Lower lobe of right lung (tissue), 2 donors: Measurements from ENCODE around the gene TSPAN17. TPM values are rescaled to one million over a fixed set of nuclear protein-coding genes. Genes with fewer than 3 reads are reported as not detected.

Source experiments
- ATAC-seq, 2 donors: fragments of 200-7000 bp; cut with Tn5 transposase; one replicate each; pipeline ENCODE4 v1.9.1; 2020 to 2022; ENCODE audit warnings: mild to moderate bottlenecking in 2 of 2, moderate library complexity in 2 of 2
- DNase-seq: peaks from one replicate; pipeline ENCODE4 v3.0.0-alpha.2; 2020
- H3K27ac ChIP-seq: fragments of 200-600 bp; one replicate; pipeline ENCODE4 v1.8.0; 2022
- H3K27me3 ChIP-seq: fragments of 200-600 bp; one replicate; pipeline ENCODE4 v1.8.0; 2022; ENCODE audit warnings: low read depth
- H3K36me3 ChIP-seq: fragments of 200-600 bp; one replicate; pipeline ENCODE4 v1.8.0; 2022; ENCODE audit warnings: mild to moderate bottlenecking
- H3K4me1 ChIP-seq: fragments of 200-600 bp; one replicate; pipeline ENCODE4 v1.8.0; 2022
- H3K4me3 ChIP-seq: fragments of 200-600 bp; one replicate; pipeline ENCODE4 v1.8.0; 2022; ENCODE audit warnings: mild to moderate bottlenecking
- H3K9me3 ChIP-seq: fragments of 200-600 bp; one replicate; pipeline ENCODE4 v1.8.0; 2022
- intact Hi-C: fragments of 100-400 bp; cut with DNase I; formaldehyde crosslinking; loops from one replicate; pipeline ENCODE4 v1.11.0; 2022
- total RNA-seq: library from RNA; stranded (reverse); fragmentation: NEBNext Ultra II Directional; extraction: Animal tissue kit (Norgen Biotek cat#: 25700); gene quantifications from one replicate; pipeline ENCODE4 v1.2.1, GENCODE V29; 2021
- TF ChIP-seq, protein P1 (sequence below): fragments of 200-600 bp; IDR thresholded peaks from one replicate; pipeline ENCODE4 v1.8.0; 2022; ENCODE audit warnings: antibody characterized with exemption, mild to moderate bottlenecking
- donor health status: DM: no; HTN: yes; CAD: no; lungs with severe emphysema.

Gene TSPAN17
- total RNA-seq, 1 donor from 2014 or later: 32.3 TPM

DNA sequence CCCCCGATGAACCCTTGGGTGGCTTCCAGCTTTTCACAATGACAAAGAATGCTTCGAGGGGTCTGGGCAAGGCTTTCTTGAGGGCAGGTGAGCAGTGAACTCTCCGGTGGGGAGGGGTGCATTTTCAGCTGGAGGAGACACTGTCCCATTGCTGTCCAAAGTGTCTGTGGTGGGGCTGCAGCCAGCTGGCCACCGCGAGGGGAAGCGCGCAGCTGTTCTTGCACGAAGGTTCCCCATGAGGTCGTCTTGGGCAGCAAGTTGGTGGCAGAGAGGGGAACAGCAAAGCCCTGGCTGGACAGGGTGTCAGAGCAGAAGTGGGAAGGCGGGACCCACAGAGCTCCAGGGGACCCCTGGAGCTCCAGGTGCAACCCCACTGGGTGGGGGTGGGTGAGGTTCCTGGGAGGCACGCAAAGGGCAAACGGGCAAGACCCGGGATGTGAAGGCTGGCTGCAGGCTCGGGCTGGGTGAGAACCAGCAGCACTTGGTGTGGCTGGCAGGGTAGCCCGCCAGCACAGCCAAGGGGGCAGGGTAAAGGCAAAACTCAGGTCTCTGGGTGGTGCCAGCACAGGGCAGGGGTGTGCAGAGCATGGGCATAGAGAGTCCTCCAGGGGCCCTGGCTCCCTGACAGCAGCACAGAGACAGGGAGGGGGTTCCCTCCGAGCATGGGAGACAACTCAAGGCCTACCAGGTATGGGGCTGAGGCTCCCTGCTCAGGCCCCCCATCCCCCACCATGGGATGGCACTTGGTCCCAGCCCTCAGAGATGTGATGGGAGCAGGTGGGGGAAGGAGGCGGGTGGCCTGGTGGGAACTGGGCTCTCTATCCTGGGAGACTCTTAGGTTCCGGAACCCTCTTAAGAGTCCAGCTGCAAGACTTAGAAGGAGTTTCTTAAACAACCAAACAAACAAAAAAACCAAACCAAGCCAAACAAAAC lies 26.6 kb downstream of the TSPAN17 start:
- DNase-seq (no peak), ATAC-seq (no peak)
- intact Hi-C loops: no loop called here
- H3K27ac ChIP-seq: no peak overlapping the region
- no peaks in the 10 kb centered on the region for H3K9me3 ChIP-seq
- TF ChIP-seq, protein P1, sequence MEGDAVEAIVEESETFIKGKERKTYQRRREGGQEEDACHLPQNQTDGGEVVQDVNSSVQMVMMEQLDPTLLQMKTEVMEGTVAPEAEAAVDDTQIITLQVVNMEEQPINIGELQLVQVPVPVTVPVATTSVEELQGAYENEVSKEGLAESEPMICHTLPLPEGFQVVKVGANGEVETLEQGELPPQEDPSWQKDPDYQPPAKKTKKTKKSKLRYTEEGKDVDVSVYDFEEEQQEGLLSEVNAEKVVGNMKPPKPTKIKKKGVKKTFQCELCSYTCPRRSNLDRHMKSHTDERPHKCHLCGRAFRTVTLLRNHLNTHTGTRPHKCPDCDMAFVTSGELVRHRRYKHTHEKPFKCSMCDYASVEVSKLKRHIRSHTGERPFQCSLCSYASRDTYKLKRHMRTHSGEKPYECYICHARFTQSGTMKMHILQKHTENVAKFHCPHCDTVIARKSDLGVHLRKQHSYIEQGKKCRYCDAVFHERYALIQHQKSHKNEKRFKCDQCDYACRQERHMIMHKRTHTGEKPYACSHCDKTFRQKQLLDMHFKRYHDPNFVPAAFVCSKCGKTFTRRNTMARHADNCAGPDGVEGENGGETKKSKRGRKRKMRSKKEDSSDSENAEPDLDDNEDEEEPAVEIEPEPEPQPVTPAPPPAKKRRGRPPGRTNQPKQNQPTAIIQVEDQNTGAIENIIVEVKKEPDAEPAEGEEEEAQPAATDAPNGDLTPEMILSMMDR: no peak
- no peak overlapping the region for H3K4me3 ChIP-seq
- H3K27me3 ChIP-seq: peaks cover 50% of the 10 kb centered on the region
- no peaks in the 10 kb centered on the region for H3K4me1 ChIP-seq
- H3K36me3 ChIP-seq: no peaks in the 10 kb centered on the region

DNA sequence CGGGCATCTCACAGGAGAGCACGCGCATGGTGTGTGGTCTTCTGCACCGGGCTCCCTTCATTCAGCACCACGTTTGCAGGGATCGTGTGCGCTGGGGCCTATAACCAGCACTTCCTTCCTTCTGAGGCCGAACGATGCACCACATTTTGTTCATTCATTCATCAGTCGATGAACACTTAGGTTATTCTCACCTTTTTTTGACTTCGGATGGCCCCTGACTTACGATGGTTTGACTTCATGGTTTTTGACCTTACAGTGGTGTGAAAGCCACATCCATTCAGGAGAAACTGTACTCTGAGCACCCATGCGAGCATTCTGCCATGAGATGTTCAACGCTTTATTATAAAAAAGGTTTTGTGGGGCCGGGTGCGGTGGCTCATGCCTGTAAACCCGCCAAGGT lies 27.5 kb downstream of the TSPAN17 start:
- Histone ChIP-seq H3K27ac (no peak overlapping the region), H3K27me3 (peaks cover 52% of the 10 kb centered on the region), H3K9me3 (no peaks in the 10 kb centered on the region), H3K4me1 (peaks cover 2% of the 10 kb centered on the region), H3K36me3 (no peaks in the 10 kb centered on the region), H3K4me3 (no peak overlapping the region)
- intact Hi-C loops: no loop called here
- TF ChIP-seq, protein P1: no peak
- ATAC-seq (no peak), DNase-seq (no peak)

GRCh38 chr5:176675676-176676360 lies 28.5 kb downstream of the TSPAN17 start:
- peaks cover 53% of the 10 kb centered on the region for H3K27me3 ChIP-seq
- no peak overlapping the region for H3K27ac ChIP-seq
- H3K4me3 ChIP-seq: no peak overlapping the region
- ATAC-seq (no peak), DNase-seq (no peak)
- H3K4me1 ChIP-seq: peaks cover 9% of the 10 kb centered on the region
- no peaks in the 10 kb centered on the region for H3K36me3 ChIP-seq
- no peaks in the 10 kb centered on the region for H3K9me3 ChIP-seq
- TF ChIP-seq, protein P1: no peak
- intact Hi-C loops: no loop called here

DNA sequence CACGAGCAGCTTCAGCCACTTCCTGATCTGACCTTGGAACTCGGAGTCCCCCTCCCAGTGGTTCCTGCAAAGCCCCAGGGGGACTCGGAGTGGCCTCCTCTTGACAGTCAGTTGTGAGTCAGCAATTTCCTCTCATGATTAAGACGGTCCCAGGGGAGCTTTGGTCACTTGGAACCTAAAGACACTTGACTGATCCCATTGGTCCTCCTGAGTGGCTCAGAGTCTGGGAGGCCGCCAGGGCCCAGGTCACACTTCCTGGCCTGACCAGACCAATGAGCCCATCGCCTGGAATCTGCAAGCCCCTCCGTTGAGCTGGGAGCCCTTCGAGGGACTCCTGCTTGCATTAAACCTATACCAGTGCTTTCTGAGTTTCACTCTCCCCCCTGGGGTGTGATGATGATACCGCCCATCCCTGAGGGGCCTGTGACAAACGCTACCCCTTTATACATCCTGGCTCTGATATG lies 29.1 kb downstream of the TSPAN17 start:
- ATAC-seq: no peak
- DNase-seq: no peak
- intact Hi-C loops: no loop called here
- no peaks in the 10 kb centered on the region for H3K9me3 ChIP-seq
- H3K4me3 ChIP-seq: no peak overlapping the region
- H3K36me3 ChIP-seq: no peaks in the 10 kb centered on the region
- TF ChIP-seq, protein P1: no peak
- peaks cover 9% of the 10 kb centered on the region for H3K4me1 ChIP-seq
- no peak overlapping the region for H3K27ac ChIP-seq
- H3K27me3 ChIP-seq: peaks cover 55% of the 10 kb centered on the region

- TF ChIP-seq, protein P1: no peak
- DNase-seq: no peak
- Histone ChIP-seq H3K4me3 (no peak overlapping the region), H3K27me3 (peaks cover 52% of the 10 kb centered on the region), H3K4me1 (peaks cover 9% of the 10 kb centered on the region), H3K9me3 (no peaks in the 10 kb centered on the region), H3K36me3 (no peaks in the 10 kb centered on the region), H3K27ac (no peak overlapping the region)
- intact Hi-C loops: no loop called here
- no peak for ATAC-seq
These were observed 30.1 kb downstream of the TSPAN17 start for GRCh38 chr5:176677209-176677939.
